ENCODE results near the gene MKX. TPM values are rescaled to one million over a fixed set of nuclear protein-coding genes. Genes with fewer than 3 reads are reported as not detected.

The MKX gene
- 0.38 and 0.96 TPM in 2 replicates for total RNA-seq (2014; rRNA removed; shearing (Covaris generic))

DNA sequence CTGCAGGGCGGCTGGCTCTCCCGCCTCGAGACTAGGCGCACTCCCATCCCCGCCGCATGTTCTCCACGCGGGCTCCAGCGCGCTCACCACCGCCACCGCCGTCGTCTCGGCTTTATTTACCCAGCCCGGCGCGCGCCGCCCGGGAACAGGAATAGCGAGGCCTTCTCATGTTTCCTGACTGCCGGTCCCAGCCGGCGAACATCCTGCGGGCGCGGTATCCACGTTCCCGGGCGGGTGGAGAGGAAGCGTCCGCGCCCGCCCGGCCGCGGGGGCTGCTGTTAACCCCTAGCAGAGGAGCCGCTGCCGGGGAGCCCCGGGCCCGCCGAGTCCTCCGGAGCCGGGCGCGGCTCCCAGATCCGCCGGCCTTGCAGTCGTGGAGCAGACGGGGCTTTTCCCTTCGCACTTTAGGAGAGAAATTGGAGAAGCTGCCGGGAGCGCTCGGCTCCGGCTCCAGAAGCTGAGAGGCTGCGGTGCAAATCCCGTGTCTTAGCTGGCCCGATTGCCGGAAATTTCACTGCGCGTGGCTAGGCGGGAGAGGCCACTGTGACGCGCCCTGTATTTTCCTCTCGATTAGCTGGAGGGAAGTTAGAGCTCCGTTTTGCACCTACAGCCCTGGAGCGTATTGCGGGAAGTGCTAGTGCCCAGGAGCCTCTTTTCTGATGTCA is at the start of gene MKX:
MKX (minus strand) TSS at position 88 of the 665 bp plus-strand sequence. CDS start 2,404 bp downstream, outside the sequence.
- no peaks in the 10 kb centered on the region for H3K36me3 ChIP-seq (replicated peaks; ENCODE audit: control insufficient read depth, insufficient read depth, low read length)
- peak; percentile 82 for DNase-seq
- peak within 1 kb of the TSS; percentile 69 for H3K4me3 ChIP-seq (ENCODE audit: insufficient read depth, low read depth, low read length)

DNA sequence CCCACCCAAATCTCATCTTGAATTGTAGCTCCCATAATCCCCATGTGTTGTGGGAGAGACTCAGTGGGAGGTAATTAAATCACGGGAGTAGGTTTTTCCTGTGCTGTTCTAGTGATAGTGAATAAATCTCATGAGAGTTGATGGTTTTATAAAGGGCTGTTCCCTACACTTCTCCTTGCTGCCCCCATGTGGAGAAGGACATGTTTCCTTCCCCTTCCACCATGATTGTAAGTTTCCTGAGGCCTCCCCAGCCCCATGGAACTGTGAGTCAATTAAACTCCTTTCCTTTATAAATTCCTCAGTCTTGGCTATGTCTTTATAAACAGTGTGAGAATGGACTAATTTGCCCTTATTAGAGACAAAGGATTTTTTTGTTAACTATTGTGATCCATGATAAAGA is 48.5 kb upstream of the MKX start:
- Histone ChIP-seq H3K27me3 (ENCODE audit: control insufficient read depth, insufficient read depth, low read length) (no peaks in the 10 kb centered on the region), H3K4me3 (ENCODE audit: insufficient read depth, low read depth, low read length) (no peak overlapping the region), H3K36me3 (replicated peaks; ENCODE audit: control insufficient read depth, insufficient read depth, low read length) (no peaks in the 10 kb centered on the region)
- no peak for DNase-seq

More for the DNA sequence above, at the start of gene MKX:
- H3K27me3 ChIP-seq (ENCODE audit: control insufficient read depth, insufficient read depth, low read length) = peaks cover 84% of the 10 kb centered on the region

GRCh38 chr10:27792216-27792615 is 46.6 kb upstream of the MKX start:
- H3K4me3 ChIP-seq (ENCODE audit: insufficient read depth, low read depth, low read length) = no peak overlapping the region
- DNase-seq = no peak
- H3K36me3 ChIP-seq (replicated peaks; ENCODE audit: control insufficient read depth, insufficient read depth, low read length) = no peaks in the 10 kb centered on the region
- H3K27me3 ChIP-seq (ENCODE audit: control insufficient read depth, insufficient read depth, low read length) = no peaks in the 10 kb centered on the region

DNA sequence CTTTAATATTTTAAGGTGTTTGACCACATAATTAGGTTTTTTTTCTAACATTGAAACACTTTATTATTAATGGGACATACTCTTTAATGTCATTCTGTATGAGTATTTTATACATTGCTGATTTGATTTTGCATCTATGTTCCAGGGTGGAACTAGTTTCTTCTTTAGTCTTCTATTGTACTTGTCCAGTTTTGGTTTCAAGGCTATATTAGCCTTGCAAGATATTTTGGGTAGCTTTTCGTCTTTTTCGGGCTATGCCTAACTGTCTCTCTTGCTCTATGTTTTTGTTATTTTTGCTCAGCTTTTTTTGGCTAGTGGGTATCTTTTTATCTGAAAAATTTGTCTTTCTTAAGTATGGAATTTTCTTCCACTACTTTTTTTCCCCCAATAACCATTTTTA is 38.7 kb upstream of the MKX start:
- Histone ChIP-seq H3K36me3 (replicated peaks; ENCODE audit: control insufficient read depth, insufficient read depth, low read length) (no peaks in the 10 kb centered on the region), H3K4me3 (ENCODE audit: insufficient read depth, low read depth, low read length) (no peak overlapping the region), H3K27me3 (ENCODE audit: control insufficient read depth, insufficient read depth, low read length) (no peaks in the 10 kb centered on the region)
- no peak for DNase-seq

DNA sequence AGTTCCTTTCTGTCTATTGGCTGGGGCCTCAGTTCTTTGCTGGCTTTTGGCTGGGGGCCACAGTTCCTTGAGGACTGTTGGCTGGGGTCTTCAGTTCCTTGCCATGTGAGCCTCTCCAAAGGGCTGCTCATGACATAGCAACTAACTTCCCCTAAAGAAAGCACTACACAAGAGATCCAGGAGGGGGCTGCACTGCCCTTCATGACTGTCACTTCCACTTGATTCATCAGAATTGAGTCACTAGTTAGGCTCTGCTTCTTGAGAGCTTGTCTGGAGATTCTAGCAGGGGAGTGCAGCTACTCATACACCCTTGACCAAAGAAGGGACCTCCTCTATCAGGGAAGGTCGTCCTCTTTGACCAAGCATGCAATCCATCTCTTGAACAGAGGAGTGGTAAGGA is 38.0 kb upstream of the MKX start:
- Histone ChIP-seq H3K36me3 (replicated peaks; ENCODE audit: control insufficient read depth, insufficient read depth, low read length) (no peaks in the 10 kb centered on the region), H3K27me3 (ENCODE audit: control insufficient read depth, insufficient read depth, low read length) (no peaks in the 10 kb centered on the region), H3K4me3 (ENCODE audit: insufficient read depth, low read depth, low read length) (no peak overlapping the region)
- DNase-seq = peak; percentile 20

- Histone ChIP-seq H3K27me3 (ENCODE audit: control insufficient read depth, insufficient read depth, low read length) (no peaks in the 10 kb centered on the region), H3K4me3 (ENCODE audit: insufficient read depth, low read depth, low read length) (no peak overlapping the region), H3K36me3 (replicated peaks; ENCODE audit: control insufficient read depth, insufficient read depth, low read length) (no peaks in the 10 kb centered on the region)
- no peak for DNase-seq
Measured at GRCh38 chr10:27779462-27780015, 33.9 kb upstream of the MKX start.

DNA sequence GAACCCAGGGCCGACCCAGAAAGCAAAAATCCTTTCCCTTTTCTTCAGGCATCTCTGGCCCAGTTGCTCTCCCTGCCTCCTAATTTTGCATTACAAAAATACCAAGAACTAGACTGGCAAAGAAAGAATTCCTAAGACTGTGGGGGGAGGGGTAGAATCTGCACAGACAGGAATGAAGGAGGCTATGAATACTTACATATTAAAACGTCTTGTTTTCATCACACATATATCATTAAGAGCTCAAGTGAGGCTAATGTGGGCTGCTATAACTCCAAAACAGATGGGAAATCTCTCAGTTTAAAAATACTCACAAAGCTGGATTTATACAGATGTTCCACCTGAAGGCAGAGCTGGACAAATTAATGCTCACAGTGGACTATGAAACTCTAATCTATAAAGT is 29.2 kb upstream of the MKX start:
- no peaks in the 10 kb centered on the region for H3K36me3 ChIP-seq (replicated peaks; ENCODE audit: control insufficient read depth, insufficient read depth, low read length)
- H3K27me3 ChIP-seq (ENCODE audit: control insufficient read depth, insufficient read depth, low read length) = no peaks in the 10 kb centered on the region
- no peak for DNase-seq
- H3K4me3 ChIP-seq (ENCODE audit: insufficient read depth, low read depth, low read length) = no peak overlapping the region

GRCh38 chr10:27771231-27771630 is 25.6 kb upstream of the MKX start:
- Histone ChIP-seq H3K4me3 (ENCODE audit: insufficient read depth, low read depth, low read length) (no peak overlapping the region), H3K27me3 (ENCODE audit: control insufficient read depth, insufficient read depth, low read length) (no peaks in the 10 kb centered on the region), H3K36me3 (replicated peaks; ENCODE audit: control insufficient read depth, insufficient read depth, low read length) (no peaks in the 10 kb centered on the region)
- DNase-seq = no peak

DNA sequence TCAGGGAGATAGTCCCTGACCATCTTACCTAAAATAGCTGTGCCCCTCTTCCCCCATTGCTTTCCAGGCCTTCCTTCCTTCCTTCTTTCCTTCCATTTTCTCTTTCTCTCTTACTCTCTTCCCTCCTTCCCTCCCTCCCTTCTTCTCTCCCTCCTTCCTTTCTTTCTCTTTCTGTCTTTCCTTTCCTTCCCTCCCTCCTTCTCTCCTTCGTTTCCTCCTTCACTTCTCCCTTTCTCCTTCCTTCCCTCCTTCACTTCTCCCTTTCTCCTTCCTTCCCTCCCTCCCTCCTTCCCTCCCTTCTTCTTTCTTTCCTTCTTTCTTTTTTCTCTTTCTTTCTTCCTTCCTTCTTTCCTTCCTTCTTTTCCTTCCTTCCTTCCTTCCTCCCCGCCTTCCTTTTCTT is 24.6 kb upstream of the MKX start:
- H3K27me3 ChIP-seq (ENCODE audit: control insufficient read depth, insufficient read depth, low read length) = no peaks in the 10 kb centered on the region
- no peaks in the 10 kb centered on the region for H3K36me3 ChIP-seq (replicated peaks; ENCODE audit: control insufficient read depth, insufficient read depth, low read length)
- H3K4me3 ChIP-seq (ENCODE audit: insufficient read depth, low read depth, low read length) = no peak overlapping the region
- DNase-seq = no peak

DNA sequence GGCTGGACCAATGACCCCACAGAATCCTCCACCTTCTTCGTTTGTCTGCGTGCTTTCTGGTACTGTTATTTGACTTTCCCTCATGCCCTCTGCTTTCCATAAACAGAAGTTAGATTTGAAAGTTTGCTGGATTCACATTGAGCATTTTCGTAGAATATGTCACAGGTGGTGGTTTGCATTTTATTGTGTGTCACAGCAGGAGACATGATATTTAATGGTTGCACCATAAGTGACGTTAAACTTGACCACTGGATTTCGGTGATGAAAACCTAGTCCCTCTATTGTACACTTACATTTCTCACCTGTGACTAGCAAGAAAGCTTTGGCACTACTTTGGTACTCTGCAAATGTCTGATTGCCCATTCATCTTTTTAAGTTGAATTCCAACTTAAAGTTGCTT is 15.2 kb upstream of the MKX start:
- no peaks in the 10 kb centered on the region for H3K27me3 ChIP-seq (ENCODE audit: control insufficient read depth, insufficient read depth, low read length)
- no peak overlapping the region for H3K4me3 ChIP-seq (ENCODE audit: insufficient read depth, low read depth, low read length)
- DNase-seq = no peak
- H3K36me3 ChIP-seq (replicated peaks; ENCODE audit: control insufficient read depth, insufficient read depth, low read length) = no peaks in the 10 kb centered on the region

DNA sequence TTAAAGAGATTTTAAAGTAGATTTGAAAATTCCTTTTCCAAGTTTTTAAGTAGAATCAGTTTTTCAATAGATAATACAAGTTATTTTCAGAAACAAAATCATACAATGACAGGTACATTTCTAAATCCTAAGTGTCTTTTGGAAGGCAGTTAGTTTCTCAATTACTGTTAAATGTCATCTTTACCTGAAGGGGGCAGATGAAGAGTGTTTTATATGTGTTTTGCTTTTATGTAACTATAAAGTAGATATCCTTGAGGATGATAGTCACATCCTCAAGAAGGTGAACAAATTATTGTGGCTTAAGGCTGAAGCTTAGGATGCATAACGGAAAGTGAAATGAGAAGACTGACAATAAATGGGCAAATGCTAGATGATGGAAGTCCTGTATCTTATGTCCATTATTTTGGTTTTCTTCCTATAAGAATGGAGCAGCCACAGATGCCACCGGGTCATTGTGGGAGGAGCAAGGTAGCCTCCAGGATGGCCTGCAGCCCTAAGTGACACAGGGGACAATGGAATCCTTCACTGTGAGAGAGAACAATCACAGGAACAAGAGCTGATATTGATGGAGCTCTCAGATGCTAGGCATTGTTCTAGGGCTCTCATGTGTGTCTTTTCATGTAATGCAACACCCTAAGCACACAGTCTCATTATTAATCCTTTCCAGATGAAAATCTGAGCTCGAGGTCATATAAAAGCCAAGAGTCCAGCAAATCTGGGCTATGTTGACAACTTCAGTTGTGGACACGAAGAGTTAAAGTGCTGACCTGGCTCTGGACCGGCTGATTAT is 14.1 kb upstream of the MKX start:
- no peaks in the 10 kb centered on the region for H3K27me3 ChIP-seq (ENCODE audit: control insufficient read depth, insufficient read depth, low read length)
- no peak overlapping the region for H3K4me3 ChIP-seq (ENCODE audit: insufficient read depth, low read depth, low read length)
- no peak for DNase-seq
- no peaks in the 10 kb centered on the region for H3K36me3 ChIP-seq (replicated peaks; ENCODE audit: control insufficient read depth, insufficient read depth, low read length)

DNA sequence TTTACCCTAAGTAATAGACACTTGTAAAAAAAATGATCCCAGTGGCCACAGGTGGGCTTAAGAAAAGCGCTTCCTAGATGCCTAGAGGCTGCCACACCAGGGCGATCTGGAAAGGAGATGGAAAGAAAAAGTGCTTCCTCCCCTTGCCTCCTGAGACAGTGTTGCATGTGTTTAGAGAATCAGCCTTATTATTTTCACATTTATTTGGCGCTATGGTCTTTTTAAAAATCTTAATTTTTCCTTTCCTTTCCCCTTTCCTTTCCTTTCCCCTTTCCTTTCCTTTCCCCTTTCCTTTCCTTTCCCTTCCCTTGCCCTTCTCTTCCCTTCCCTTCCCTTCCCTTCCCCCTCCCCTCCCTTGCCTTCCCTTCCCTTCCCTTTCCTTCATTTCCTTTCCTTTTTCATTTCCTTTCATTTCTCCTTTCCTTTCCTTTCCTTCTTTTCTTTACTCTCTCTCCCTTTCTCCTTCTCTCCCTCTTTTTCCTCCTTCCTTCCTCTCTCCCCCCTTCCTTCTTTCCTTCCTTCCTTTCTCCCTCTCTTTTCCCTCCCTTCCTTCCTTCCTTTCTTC is 7.1 kb upstream of the MKX start:
- no peak overlapping the region for H3K4me3 ChIP-seq (ENCODE audit: insufficient read depth, low read depth, low read length)
- peaks cover 17% of the 10 kb centered on the region for H3K27me3 ChIP-seq (ENCODE audit: control insufficient read depth, insufficient read depth, low read length)
- DNase-seq = no peak
- H3K36me3 ChIP-seq (replicated peaks; ENCODE audit: control insufficient read depth, insufficient read depth, low read length) = no peaks in the 10 kb centered on the region

DNA sequence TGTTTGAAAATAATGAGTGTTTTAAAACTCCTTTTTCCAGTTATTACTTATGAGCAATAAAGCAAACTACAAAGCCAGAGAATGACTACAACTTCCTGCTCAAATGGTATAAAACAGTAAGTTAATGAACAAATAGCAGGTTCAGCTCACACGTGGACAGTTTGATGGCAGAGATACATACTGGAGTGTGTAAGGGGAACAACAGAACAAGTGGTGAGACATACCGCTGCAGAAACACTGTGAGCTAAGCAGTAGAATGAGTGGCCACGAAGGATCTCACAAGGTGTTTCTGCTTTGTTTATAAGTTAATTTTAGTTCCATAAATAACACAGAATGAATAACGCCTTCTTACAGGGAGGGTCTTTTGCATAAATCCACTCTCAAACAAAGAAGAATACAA is 3.0 kb upstream of the MKX start:
- no peaks in the 10 kb centered on the region for H3K36me3 ChIP-seq (replicated peaks; ENCODE audit: control insufficient read depth, insufficient read depth, low read length)
- H3K4me3 ChIP-seq (ENCODE audit: insufficient read depth, low read depth, low read length) = no peak overlapping the region
- H3K27me3 ChIP-seq (ENCODE audit: control insufficient read depth, insufficient read depth, low read length) = peaks cover 58% of the 10 kb centered on the region
- DNase-seq = no peak

GRCh38 chr10:27747096-27747451 is 1.5 kb upstream of the MKX start:
- H3K27me3 ChIP-seq (ENCODE audit: control insufficient read depth, insufficient read depth, low read length) = peaks cover 72% of the 10 kb centered on the region
- peak; percentile 41 for DNase-seq

More at GRCh38 chr10:27747096-27747451, 1.5 kb upstream of the MKX start:
- Histone ChIP-seq H3K4me3 (ENCODE audit: insufficient read depth, low read depth, low read length) (peak overlapping the region; percentile 69; the same call in 1 of the 2 replicates), H3K36me3 (replicated peaks; ENCODE audit: control insufficient read depth, insufficient read depth, low read length) (no peaks in the 10 kb centered on the region)
